ENCODE data around the gene ATP5PD. TPM values are rescaled to one million over a fixed set of nuclear protein-coding genes. Genes with fewer than 3 reads are reported as not detected.

The ATP5PD gene
- total RNA-seq, 1 donor from 2014 or later, result 212 TPM

GRCh38 chr17:75087182-75087557 lies 40.4 kb upstream of the ATP5PD start:
- Mint-ChIP-seq H3K4me1 (ENCODE audit: unreplicated experiment) (peaks cover 79% of the 10 kb centered on the region), H3K36me3 (ENCODE audit: unreplicated experiment) (no peaks in the 10 kb centered on the region), H3K27ac (ENCODE audit: unreplicated experiment) (peak overlapping the region; percentile 65), H3K27me3 (ENCODE audit: unreplicated experiment) (no peaks in the 10 kb centered on the region), H3K9me3 (ENCODE audit: unreplicated experiment) (no peaks in the 10 kb centered on the region), H3K4me3 (ENCODE audit: unreplicated experiment) (peak overlapping the region; percentile 62)
- DNase-seq (ENCODE audit: extremely low spot score, unreplicated experiment), result no peak
- TF ChIP-seq, protein P1, sequence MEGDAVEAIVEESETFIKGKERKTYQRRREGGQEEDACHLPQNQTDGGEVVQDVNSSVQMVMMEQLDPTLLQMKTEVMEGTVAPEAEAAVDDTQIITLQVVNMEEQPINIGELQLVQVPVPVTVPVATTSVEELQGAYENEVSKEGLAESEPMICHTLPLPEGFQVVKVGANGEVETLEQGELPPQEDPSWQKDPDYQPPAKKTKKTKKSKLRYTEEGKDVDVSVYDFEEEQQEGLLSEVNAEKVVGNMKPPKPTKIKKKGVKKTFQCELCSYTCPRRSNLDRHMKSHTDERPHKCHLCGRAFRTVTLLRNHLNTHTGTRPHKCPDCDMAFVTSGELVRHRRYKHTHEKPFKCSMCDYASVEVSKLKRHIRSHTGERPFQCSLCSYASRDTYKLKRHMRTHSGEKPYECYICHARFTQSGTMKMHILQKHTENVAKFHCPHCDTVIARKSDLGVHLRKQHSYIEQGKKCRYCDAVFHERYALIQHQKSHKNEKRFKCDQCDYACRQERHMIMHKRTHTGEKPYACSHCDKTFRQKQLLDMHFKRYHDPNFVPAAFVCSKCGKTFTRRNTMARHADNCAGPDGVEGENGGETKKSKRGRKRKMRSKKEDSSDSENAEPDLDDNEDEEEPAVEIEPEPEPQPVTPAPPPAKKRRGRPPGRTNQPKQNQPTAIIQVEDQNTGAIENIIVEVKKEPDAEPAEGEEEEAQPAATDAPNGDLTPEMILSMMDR (IDR thresholded peaks at IDR 0.05), result no peak

GRCh38 chr17:75086496-75087181 lies 39.9 kb upstream of the ATP5PD start:
- peaks cover 79% of the 10 kb centered on the region for H3K4me1 Mint-ChIP-seq (ENCODE audit: unreplicated experiment)
- TF ChIP-seq, protein P1 (IDR thresholded peaks at IDR 0.05), result no peak
- no peaks in the 10 kb centered on the region for H3K9me3 Mint-ChIP-seq (ENCODE audit: unreplicated experiment)
- peak overlapping the region; percentile 65 for H3K27ac Mint-ChIP-seq (ENCODE audit: unreplicated experiment)
- DNase-seq (ENCODE audit: extremely low spot score, unreplicated experiment), result no peak
- H3K36me3 Mint-ChIP-seq (ENCODE audit: unreplicated experiment), result no peaks in the 10 kb centered on the region
- peak overlapping the region; percentile 20 for H3K4me3 Mint-ChIP-seq (ENCODE audit: unreplicated experiment)
- no peaks in the 10 kb centered on the region for H3K27me3 Mint-ChIP-seq (ENCODE audit: unreplicated experiment)

GRCh38 chr17:75084039-75084660 lies 37.4 kb upstream of the ATP5PD start:
- Mint-ChIP-seq H3K4me3 (ENCODE audit: unreplicated experiment) (no peak overlapping the region), H3K4me1 (ENCODE audit: unreplicated experiment) (peaks cover 79% of the 10 kb centered on the region)

GRCh38 chr17:75082683-75083082 lies 35.9 kb upstream of the ATP5PD start:
- DNase-seq (ENCODE audit: extremely low spot score, unreplicated experiment), result no peak
- no peaks in the 10 kb centered on the region for H3K9me3 Mint-ChIP-seq (ENCODE audit: unreplicated experiment)
- peaks cover 80% of the 10 kb centered on the region for H3K4me1 Mint-ChIP-seq (ENCODE audit: unreplicated experiment)
- peak overlapping the region; percentile 40 for H3K27ac Mint-ChIP-seq (ENCODE audit: unreplicated experiment)
- no peak overlapping the region for H3K4me3 Mint-ChIP-seq (ENCODE audit: unreplicated experiment)
- no peaks in the 10 kb centered on the region for H3K36me3 Mint-ChIP-seq (ENCODE audit: unreplicated experiment)
- TF ChIP-seq, protein P1 (IDR thresholded peaks at IDR 0.05), result no peak
- no peaks in the 10 kb centered on the region for H3K27me3 Mint-ChIP-seq (ENCODE audit: unreplicated experiment)

More at GRCh38 chr17:75084039-75084660, 37.4 kb upstream of the ATP5PD start:
- peak overlapping the region; percentile 91 for H3K27ac Mint-ChIP-seq (ENCODE audit: unreplicated experiment)
- no peaks in the 10 kb centered on the region for H3K9me3 Mint-ChIP-seq (ENCODE audit: unreplicated experiment)
- no peak for DNase-seq (ENCODE audit: extremely low spot score, unreplicated experiment)
- H3K36me3 Mint-ChIP-seq (ENCODE audit: unreplicated experiment), result no peaks in the 10 kb centered on the region
- H3K27me3 Mint-ChIP-seq (ENCODE audit: unreplicated experiment), result no peaks in the 10 kb centered on the region
- TF ChIP-seq, protein P1 (IDR thresholded peaks at IDR 0.05), result no peak
